Stimulated activated CD8-positive, alpha-beta memory T cell treated with anti-CD3 and anti-CD28 coated beads, Interleukin-7, amount 100 ng/mL, for 48 hours (primary cell): Measurements from ENCODE around the gene COA8.
"Not testable (repeated sequence)": the region's sequence is repeated elsewhere in the genome, so short reads cannot be mapped to it uniquely, and the experiment has no call there.

Source experiments
- DNase-seq, 2 donors: peaks; one replicate each; pipeline ENCODE4 v3.0.0-alpha.2; 2020; ENCODE audit warnings: low read depth in 1 of 2; ENCODE audit errors: extremely low read depth in 1 of 2

The COA8 gene

GRCh38 chr14:103568952-103569351 is 6.2 kb downstream of the COA8 start:
- no peak for DNase-seq

- DNase-seq: no peak
Measured at GRCh38 chr14:103569408-103569807, 6.6 kb downstream of the COA8 start.

- no peak for DNase-seq
Measured at GRCh38 chr14:103574104-103574503, 11.3 kb downstream of the COA8 start.

- DNase-seq: no peak
Measured at GRCh38 chr14:103574707-103575285, 12.0 kb downstream of the COA8 start.

- no peak for DNase-seq
Measured at GRCh38 chr14:103576371-103577024, 13.7 kb downstream of the COA8 start.

GRCh38 chr14:103578401-103579075 is 15.8 kb downstream of the COA8 start:
- DNase-seq: no peak

GRCh38 chr14:103581206-103581605 is 18.4 kb downstream of the COA8 start:
- DNase-seq: no peak

GRCh38 chr14:103581954-103582703 is 19.4 kb downstream of the COA8 start:
- no peak for DNase-seq

GRCh38 chr14:103584326-103584915 is 21.7 kb downstream of the COA8 start:
- no peak for DNase-seq

- no peak for DNase-seq
Measured at GRCh38 chr14:103593577-103593976, 30.8 kb downstream of the COA8 start.

GRCh38 chr14:103594265-103594664 is 31.5 kb downstream of the COA8 start:
- DNase-seq: no peak

- DNase-seq: peak in 1 of 2 donors; percentile 11
Measured at GRCh38 chr14:103597623-103598377, 35.0 kb downstream of the COA8 start.

- no peak for DNase-seq
Measured at GRCh38 chr14:103600503-103600902, 37.7 kb downstream of the COA8 start.

- DNase-seq: no peak
Measured at GRCh38 chr14:103604620-103605019, 41.9 kb downstream of the COA8 start.

GRCh38 chr14:103606963-103607668 is 44.4 kb downstream of the COA8 start:
- peak; percentile 36 to 42 for DNase-seq

GRCh38 chr14:103607822-103608221 is 45.1 kb downstream of the COA8 start:
- DNase-seq: no peak

GRCh38 chr14:103609081-103609480 is 46.3 kb downstream of the COA8 start:
- DNase-seq: not testable (repeated sequence)

GRCh38 chr14:103611215-103611614 is 48.5 kb downstream of the COA8 start:
- no peak for DNase-seq

- DNase-seq: no peak
Measured at GRCh38 chr14:103613517-103613916, 50.8 kb downstream of the COA8 start.
